GM18502 (cell line): ENCODE results near the gene NANOGP8.
"Not testable (repeated sequence)": the region's sequence is repeated elsewhere in the genome, so short reads cannot be mapped to it uniquely, and the experiment has no call there.

Experiments
- ATAC-seq: cut with Tn5 transposase; IDR thresholded peaks from one replicate; pipeline ENCODE4 v1.9.1; 2021; ENCODE audit warnings: mild to moderate bottlenecking; ENCODE audit not compliant: unreplicated experiment, poor library complexity

NANOGP8 gene

DNA sequence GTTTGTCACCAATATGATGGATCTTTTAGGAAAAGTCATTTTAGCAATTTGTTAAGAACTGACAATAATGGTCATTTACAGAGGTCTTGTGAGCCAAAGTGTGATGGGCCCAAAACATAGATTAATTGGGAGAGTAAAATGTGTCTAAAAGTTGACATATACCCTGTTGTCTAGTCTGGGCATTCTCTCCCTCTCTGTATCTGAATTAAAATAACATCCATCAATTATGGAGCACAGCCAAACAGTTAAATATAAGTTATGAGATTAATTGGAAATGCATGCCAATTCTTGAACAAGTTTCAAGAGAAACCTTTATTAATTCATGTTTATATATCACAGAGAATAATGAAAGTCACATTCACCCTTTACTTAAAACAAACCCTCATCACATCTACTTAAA, 13.6 kb upstream of the NANOGP8 start:
- no peak for ATAC-seq

- no peak for ATAC-seq
Measured at GRCh38 chr15:35095941-35096340, 10.8 kb upstream of the NANOGP8 start.

DNA sequence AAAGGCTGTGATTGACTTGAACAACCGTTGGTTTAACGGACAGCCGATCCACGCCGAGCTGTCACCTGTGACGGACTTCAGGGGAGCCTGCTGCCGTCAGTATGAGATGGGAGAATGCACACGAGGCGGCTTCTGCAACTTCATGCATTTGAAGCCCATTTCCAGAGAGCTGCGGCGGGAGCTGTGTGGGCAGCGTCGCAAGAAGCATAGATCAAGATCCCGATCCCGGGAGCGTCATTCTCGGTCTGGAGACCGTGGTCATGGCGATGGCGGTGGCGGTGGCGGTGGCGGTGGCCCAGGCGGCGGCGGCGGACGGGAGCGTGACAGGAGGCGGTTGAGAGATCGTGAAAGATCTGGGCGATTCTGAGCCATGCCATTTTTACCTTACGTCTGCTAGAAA, 7.8 kb upstream of the NANOGP8 start:
- ATAC-seq: no peak

DNA sequence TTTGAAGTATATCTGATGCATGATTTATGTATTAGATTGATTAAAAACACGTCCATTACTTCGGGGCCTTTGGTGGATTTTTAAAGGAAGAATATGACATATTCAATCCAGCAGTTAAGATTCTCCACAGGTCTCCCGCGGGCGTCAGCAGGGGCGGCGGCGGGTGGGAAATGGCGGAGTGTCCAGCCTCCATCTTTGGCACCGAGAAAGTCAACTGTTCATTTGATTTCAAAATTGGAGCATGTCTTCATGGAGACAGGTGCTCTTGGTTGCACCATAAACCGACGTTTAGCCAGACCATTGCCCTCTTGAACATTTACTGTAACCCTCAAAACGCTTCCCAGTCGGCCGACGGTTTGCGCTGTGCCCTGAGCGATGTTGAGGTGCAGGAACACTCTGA, 7.2 kb upstream of the NANOGP8 start:
- no peak for ATAC-seq

- no peak for ATAC-seq
Measured at GRCh38 chr15:35090104-35090807, 5.2 kb upstream of the NANOGP8 start.

DNA sequence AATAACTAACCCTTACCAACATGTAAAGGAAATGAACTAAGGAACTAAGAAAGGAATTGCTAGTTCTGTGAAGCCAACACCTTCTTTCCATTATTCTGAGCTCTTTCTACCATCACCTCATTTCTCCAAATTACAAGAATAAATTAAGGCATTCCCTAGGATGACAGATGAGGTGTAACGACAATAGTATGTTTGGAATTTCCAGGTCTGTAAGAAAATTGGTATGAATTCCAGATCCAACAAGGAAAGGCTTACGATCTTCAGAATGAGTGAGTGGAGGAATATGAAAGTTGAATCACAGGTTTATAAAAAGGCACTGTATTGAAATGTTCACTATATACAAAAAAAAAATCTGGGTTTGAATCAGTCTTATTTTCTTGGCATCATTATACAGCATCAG, 4.5 kb upstream of the NANOGP8 start:
- no peak for ATAC-seq

DNA sequence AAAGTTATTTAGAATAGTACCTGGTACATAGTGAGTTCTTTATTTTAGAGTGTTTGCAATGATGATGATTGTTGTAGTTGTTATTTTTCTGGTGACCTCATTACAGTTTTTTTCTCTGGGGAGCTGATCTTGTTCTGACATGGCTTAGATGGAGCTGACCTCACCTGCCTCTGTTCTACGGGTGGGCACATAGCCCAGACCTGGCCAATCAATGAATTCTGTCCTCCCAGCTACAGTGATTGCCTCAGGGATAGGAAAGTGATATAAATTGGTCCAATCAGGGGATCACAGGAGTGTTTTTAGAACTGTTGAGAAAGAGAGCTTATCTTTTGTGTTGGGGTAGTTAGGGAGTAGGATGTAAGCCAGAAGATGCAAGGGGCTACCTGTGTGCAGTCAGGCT, 3.2 kb upstream of the NANOGP8 start:
- no peak for ATAC-seq

- no peak for ATAC-seq
Measured at GRCh38 chr15:35087759-35088158, 2.7 kb upstream of the NANOGP8 start.

DNA sequence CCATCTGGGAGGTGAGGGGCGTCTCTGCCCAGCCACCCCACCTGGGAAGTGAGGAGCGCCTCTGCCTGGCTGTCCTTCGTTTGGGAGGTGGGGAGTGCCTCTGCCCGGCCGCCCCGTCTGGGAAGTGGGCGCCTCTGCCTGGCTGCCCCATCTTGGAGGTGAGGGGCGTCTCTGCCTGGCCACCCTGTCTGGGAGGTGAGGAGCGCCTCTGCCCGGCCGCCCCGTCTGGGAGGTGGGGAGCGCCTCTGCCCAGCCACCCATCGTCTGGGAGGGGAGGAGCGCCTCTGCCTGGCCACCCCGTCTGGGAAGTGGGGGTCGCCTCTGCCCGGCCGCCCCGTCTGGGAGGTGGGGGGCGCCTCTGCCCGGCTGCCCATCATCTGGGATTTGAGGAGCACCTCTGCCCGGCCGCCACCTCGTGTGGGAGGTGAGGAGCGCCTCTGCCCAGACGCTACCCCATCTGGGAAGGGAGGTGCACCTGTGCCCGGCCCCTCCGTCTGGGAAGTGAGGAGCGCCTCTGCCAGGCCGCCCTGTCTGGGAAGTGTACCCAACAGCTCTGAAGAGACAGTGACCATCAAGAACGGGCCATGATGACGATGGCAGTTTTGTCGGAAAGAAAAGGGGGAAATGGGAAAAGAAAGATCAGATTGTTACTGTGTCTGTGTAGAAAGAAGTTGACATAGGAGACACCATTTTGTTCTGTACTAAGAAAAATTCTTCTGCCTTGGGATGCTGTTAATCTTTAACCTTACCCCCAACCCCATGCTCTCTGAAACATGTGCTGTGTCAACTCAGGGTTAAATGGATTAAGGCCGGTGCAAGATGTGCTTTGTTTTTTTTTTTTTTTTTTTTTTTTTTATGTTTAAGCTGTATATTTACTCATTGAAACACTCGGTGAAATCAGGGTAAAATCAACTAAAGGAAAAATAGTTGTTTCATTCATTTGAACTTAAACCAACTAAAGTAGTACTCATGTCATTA, 2.4 kb downstream of the NANOGP8 start:
- not testable (repeated sequence) for ATAC-seq

DNA sequence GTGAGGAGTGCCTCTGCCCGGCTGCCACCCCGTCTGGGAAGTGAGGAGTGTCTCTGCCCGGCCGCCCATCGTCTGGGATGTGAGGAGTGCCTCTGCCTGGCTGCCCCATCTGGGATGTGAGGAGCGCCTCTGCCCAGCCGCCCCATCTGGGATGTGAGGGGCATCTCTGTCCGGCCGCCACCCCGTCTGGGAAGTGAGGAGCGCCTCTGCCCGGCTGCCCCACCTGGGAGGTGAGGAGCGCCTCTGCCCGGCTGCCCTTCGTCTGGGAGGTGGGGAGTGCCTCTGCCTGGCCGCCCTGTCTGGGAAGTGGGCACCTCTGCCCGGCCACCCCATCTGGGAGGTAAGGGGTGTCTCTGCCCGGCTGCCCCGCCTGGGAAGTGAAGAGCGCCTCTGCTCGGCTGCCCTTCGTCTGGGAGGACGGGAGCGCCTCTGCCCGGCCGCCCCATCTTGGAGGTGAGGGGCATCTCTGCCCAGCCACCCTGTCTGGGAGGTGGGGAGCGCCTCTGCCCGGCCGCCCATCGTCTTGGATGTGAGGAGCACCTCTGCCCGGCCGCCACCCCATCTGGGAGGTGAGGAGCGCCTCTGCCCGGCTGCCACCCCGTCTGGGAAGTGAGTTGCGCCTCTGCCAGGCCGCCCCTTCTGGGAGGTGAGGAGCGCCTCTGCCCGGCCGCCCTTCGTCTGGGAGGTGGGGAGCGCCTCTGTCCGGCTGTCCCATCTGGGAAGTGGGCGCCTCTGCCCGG, 3.3 kb downstream of the NANOGP8 start:
- not testable (repeated sequence) for ATAC-seq

GRCh38 chr15:35080226-35080625, 4.9 kb downstream of the NANOGP8 start:
- no peak for ATAC-seq

GRCh38 chr15:35078221-35078915, 6.7 kb downstream of the NANOGP8 start:
- ATAC-seq: peak; percentile 67

DNA sequence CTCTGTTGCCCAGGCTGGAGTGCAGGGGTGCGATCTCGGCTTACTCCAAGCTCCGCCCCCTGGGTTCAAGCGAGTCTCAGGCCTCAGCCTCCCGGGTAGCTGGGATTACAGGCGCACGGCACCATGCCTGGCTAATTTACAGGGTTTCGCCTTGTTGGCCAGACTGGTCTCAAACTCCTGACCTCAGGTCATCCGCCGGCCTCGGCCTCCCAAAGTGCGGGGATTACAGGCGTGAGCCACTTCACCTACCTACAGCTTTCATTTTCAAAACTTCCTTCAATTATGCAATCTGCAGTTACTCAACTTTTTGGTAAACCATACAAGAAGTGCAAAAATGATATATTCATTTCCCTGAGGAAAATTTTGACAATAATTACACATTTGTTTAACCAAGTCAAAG, 14.0 kb downstream of the NANOGP8 start:
- no peak for ATAC-seq

- no peak for ATAC-seq
Measured at GRCh38 chr15:35068846-35069475, 16.1 kb downstream of the NANOGP8 start.

DNA sequence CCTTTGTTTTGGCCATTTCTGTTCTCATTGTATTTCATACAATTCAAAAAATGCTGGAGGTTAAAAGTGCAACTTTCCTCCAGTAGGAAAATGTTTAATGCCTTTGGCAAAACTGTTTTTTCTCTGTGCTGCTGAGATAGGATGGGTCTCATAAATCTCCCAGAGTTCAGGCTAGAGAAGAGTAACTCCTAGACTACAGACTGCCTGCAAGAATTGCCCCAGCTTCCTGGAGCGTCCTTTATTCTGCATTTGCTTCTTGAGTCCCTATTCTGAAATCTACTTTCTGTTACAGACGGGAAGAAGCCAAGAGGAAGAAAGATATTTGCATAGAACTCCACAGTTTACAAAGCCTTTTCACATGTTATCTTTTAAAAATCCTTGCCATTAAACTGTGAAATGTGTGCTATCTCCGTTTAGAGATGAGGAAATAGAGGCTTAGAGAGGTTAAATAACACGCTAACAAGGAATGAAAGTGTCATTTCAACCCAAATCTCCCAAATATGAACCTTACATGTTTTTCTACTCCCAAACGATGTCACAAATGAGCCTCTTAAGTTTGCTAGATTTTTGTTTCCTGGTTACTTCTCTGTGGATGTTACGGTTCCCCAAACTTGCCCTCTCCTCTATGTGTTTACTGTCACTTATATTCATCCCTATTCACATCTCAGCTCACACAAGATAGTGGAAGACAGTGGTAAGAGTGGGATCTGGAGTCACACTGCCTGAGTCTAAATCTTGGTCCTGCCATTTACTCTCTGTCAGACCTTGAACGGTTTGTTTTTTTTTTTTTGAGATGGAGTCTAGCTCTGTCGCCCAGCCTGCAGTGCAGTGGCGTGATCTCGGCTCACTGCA, 17.4 kb downstream of the NANOGP8 start:
- ATAC-seq: no peak

DNA sequence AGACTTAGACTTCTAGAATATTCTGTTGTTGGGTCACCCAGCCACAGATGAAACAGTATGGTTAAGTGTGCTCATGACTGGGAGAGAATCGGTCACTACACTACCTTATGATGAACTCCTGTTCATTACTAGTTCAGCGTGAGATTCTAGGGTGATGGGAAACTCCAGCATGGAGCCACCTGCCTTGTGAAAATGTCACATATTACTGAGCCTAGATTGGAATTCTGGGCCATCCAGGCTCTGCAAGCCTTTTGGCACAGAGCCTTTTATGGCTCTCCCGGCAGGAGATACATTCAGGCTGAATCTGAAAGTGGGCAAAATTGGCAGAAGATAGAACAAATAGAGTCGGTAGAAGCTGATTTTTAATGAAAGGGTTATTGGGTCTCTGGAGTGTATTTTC, 19.0 kb downstream of the NANOGP8 start:
- no peak for ATAC-seq

GRCh38 chr15:35064576-35065190, 20.4 kb downstream of the NANOGP8 start:
- no peak for ATAC-seq

DNA sequence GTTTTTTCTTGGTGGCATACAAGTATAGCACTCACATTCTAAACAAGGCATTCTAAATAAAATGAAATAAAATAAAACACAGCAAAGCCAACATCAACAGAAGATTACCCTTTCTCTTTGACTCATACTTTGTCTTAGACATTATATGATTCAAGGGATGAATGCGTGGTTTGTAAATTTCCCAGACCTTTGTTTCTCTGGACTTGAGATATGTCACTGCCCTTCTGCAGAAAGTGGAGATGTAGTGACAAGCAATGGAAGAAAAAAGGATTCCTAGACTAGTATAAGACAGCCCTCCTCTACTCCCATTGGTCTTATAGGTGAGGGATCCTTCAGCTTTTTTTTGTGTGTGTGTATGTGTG, 22.4 kb downstream of the NANOGP8 start:
- no peak for ATAC-seq
